Endothelial cell of umbilical vein (primary cell): ENCODE measurements around the gene SPOUT1.

Source experiments
- EZH2 ChIP-seq: IDR thresholded peaks from 2 replicates; pipeline ENCODE4 v1.6.1; 2012; ENCODE audit warnings: borderline replicate concordance, low read depth, mild to moderate bottlenecking, moderate library complexity, low read length, inconsistent platforms; ENCODE audit not compliant: severe bottlenecking
- POLR2AphosphoS5 ChIP-seq: IDR thresholded peaks from 2 replicates; pipeline ENCODE4 v1.6.1; 2012; ENCODE audit warnings: low read depth, mild to moderate bottlenecking, control low read depth, low read length, moderate library complexity; ENCODE audit not compliant: insufficient read depth
- TF ChIP-seq, protein P1 (sequence below), 2 donors: IDR thresholded peaks; 1 replicate in 1 of 2; 2 replicates in 1 of 2; pipeline ENCODE4 v1.5.1; 2011; ENCODE audit warnings: low read length in 2 of 2, mild to moderate bottlenecking in 2 of 2, moderate library complexity in 2 of 2, control low read depth in 1 of 2, inconsistent platforms in 1 of 2, low read depth in 1 of 2; ENCODE audit not compliant: insufficient read depth in 1 of 2; ENCODE audit errors: extremely low read depth in 1 of 2

DNA sequence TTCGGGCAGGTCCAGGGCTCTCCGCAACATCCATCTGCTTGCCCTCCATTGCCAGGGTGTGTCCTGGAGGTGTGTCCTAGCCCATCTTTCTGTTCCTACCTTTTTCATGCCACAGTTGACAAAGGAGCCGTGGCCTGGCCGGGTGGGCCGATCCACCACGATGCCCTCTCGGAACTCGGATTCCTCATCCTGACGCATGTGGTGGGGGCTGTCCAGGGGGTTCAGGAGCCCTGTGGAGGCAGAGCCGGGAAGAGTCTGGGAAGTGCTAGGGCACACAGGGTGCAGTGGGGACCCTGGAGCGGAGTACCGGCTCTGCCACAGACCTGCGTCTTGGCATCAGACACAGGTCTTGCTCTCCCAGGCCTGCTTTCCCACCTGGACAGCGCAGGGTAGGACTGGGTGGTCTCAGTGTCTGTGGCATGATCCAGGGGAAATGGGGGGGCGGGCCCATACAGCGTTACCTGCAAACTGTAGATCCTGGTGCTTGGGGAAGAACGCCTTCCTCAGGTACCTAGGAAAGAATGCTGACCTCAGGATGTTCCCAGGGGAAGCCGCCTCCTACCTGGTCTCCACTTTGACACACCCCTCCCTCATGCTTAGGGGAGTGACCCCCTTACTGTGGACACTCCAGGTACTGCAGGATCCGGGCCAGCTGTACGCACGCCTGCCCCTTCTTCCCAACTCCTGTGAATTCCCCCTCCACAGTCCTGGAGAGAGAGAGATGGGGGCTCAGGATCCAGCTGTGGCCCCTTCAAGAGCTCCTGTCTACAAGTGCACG, 3.5 kb downstream of the SPOUT1 start:
- TF ChIP-seq, protein P1, sequence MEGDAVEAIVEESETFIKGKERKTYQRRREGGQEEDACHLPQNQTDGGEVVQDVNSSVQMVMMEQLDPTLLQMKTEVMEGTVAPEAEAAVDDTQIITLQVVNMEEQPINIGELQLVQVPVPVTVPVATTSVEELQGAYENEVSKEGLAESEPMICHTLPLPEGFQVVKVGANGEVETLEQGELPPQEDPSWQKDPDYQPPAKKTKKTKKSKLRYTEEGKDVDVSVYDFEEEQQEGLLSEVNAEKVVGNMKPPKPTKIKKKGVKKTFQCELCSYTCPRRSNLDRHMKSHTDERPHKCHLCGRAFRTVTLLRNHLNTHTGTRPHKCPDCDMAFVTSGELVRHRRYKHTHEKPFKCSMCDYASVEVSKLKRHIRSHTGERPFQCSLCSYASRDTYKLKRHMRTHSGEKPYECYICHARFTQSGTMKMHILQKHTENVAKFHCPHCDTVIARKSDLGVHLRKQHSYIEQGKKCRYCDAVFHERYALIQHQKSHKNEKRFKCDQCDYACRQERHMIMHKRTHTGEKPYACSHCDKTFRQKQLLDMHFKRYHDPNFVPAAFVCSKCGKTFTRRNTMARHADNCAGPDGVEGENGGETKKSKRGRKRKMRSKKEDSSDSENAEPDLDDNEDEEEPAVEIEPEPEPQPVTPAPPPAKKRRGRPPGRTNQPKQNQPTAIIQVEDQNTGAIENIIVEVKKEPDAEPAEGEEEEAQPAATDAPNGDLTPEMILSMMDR (IDR thresholded peaks at IDR 0.05; ENCODE audit: extremely low read depth in 1 of 2, insufficient read depth in 1 of 2, low read depth in 1 of 2, low read length in 2 of 2): no peak
- TF ChIP-seq POLR2AphosphoS5 (no peak), EZH2 (no peak)
